ENCODE measurements around the gene UQCC2. TPM values are rescaled to one million over a fixed set of nuclear protein-coding genes. Genes with fewer than 3 reads are reported as not detected.

The UQCC2 gene
- total and polyA plus RNA-seq, 4 donors = 7.8 to 141 (median 48.1) TPM

DNA sequence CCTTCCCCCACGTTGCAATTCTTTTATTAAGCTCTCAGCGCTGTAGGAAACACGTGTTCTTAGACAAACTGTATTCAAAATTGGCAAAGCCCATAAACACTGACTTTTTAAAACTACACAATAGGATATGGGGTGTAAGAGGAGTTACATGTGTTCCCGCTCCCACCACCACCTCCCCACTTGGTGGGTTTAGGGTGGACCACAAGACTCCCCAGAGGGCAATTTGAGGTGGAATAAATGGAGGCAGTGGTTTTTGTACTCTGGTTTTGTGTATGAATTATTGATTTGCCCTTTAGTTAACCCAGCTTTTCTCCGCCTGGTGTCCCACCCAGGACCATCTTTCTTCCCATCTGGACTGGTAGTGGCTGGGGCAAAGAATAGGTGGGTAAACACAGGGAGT is 3.7 kb downstream of the UQCC2 start:
- H3K9me3 ChIP-seq (ENCODE audit: control insufficient read depth in 4 of 4, insufficient read depth in 3 of 4, low read length in 3 of 4) = no peaks in the 10 kb centered on the region
- ATAC-seq (ENCODE audit: insufficient read depth, low FRiP score) (no peak), DNase-seq (no peak)
- TF ChIP-seq CTCF (IDR thresholded peaks at IDR 0.05; ENCODE audit: control extremely low read depth, extremely low read depth) = no peak
- no peaks in the 10 kb centered on the region for H3K27me3 ChIP-seq (ENCODE audit: control insufficient read depth in 3 of 3, insufficient read depth in 3 of 3, low read length in 2 of 3)
- no peak overlapping the region for H3K4me3 ChIP-seq
- H3K4me1 ChIP-seq (ENCODE audit: control insufficient read depth in 5 of 5, insufficient read depth in 5 of 5, low read length in 5 of 5) = peaks cover 6 to 38% (median 9%) of the 10 kb centered on the region in 5 donors
- peaks cover 0 to 12% (median 3%) of the 10 kb centered on the region in 4 donors for H3K36me3 ChIP-seq (ENCODE audit: control insufficient read depth in 4 of 4, insufficient read depth in 4 of 4, low read length in 4 of 4)
- no peak overlapping the region for H3K9ac ChIP-seq (ENCODE audit: insufficient read depth in 1 of 2, low read length in 2 of 2)
- 93 to 94% methylated on average over 5 of the region's 5 CpGs for whole genome bisulfite sequencing, 2 donors
- no peak overlapping the region for H3K27ac ChIP-seq (ENCODE audit: low read depth in 1 of 2, low read length in 1 of 2)

- H3K9me3 ChIP-seq (ENCODE audit: control insufficient read depth in 4 of 4, insufficient read depth in 3 of 4, low read length in 3 of 4) = no peaks in the 10 kb centered on the region
- H3K36me3 ChIP-seq (ENCODE audit: control insufficient read depth in 4 of 4, insufficient read depth in 4 of 4, low read length in 4 of 4) = peaks cover 0 to 17% (median 5%) of the 10 kb centered on the region in 4 donors
- H3K9ac ChIP-seq (ENCODE audit: insufficient read depth in 1 of 2, low read length in 2 of 2) = no peak overlapping the region
- no peak overlapping the region for H3K4me3 ChIP-seq
- no peaks in the 10 kb centered on the region for H3K27me3 ChIP-seq (ENCODE audit: control insufficient read depth in 3 of 3, insufficient read depth in 3 of 3, low read length in 2 of 3)
- DNase-seq (no peak), ATAC-seq (ENCODE audit: insufficient read depth, low FRiP score) (no peak)
- no peak overlapping the region for H3K27ac ChIP-seq (ENCODE audit: low read depth in 1 of 2, low read length in 1 of 2)
- TF ChIP-seq CTCF (IDR thresholded peaks at IDR 0.05; ENCODE audit: control extremely low read depth, extremely low read depth) = no peak
- 89 to 90% methylated on average over 16 of the region's 16 CpGs for WGBS, 2 donors
- H3K4me1 ChIP-seq (ENCODE audit: control insufficient read depth in 5 of 5, insufficient read depth in 5 of 5, low read length in 5 of 5) = peaks cover 6 to 35% (median 9%) of the 10 kb centered on the region in 5 donors
These were observed 5.4 kb downstream of the UQCC2 start for GRCh38 chr6:33705955-33706725.

DNA sequence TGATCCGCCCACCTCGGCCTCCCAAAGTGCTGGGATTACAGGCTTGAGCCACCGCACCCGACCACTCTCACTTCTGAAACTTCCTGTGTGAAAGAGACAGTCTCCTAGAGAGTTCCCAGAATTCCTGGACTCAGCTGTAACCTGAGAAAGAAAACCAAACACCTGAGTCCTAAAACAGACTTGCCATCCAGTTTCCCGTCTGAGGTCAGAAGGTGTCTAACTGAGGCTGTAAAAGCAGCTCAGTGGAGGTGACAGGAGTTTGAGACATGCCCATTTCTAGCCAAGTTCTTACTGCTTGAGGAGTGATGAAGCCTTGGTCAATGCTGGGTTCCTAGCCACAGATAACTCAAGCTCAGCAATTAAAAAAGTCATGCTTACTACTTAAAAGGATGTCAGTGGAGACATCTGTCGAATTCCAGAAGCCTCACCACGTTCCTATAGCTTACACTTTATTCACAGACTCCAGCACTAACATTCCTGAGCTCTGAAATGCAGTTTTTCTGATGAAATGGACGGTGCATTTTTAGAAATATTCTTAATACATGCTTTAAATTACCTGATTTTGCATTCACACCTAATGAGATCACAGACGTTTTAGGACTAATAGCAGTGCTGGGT is 6.1 kb downstream of the UQCC2 start:
- 80 to 85% methylated on average over 9 of the region's 9 CpGs for WGBS, 2 donors
- H3K27ac ChIP-seq (ENCODE audit: low read depth in 1 of 2, low read length in 1 of 2) = no peak overlapping the region
- no peak for DNase-seq

More for the DNA sequence above, 6.1 kb downstream of the UQCC2 start:
- Histone ChIP-seq H3K9me3 (ENCODE audit: control insufficient read depth in 4 of 4, insufficient read depth in 3 of 4, low read length in 3 of 4) (no peaks in the 10 kb centered on the region), H3K9ac (ENCODE audit: insufficient read depth in 1 of 2, low read length in 2 of 2) (no peak overlapping the region), H3K27me3 (ENCODE audit: control insufficient read depth in 3 of 3, insufficient read depth in 3 of 3, low read length in 2 of 3) (no peaks in the 10 kb centered on the region), H3K36me3 (ENCODE audit: control insufficient read depth in 4 of 4, insufficient read depth in 4 of 4, low read length in 4 of 4) (peaks cover 0 to 17% (median 8%) of the 10 kb centered on the region in 4 donors), H3K4me1 (ENCODE audit: control insufficient read depth in 5 of 5, insufficient read depth in 5 of 5, low read length in 5 of 5) (peaks cover 1 to 27% (median 8%) of the 10 kb centered on the region in 5 donors), H3K4me3 (no peak overlapping the region)
- no peak for ATAC-seq (ENCODE audit: insufficient read depth, low FRiP score)
- TF ChIP-seq CTCF (IDR thresholded peaks at IDR 0.05; ENCODE audit: control extremely low read depth, extremely low read depth) = no peak
